SHP77 treated with DMSO at 0.1 percent for 48 hours (cell line): ENCODE results near the gene GUCA2B.

ENCODE experiments used
- DNase-seq: peaks from one replicate; lab custom pipeline; 2025; lab: John Stamatoyannopoulos, UW

GUCA2B gene

GRCh38 chr1:42184616-42185015 is 31.4 kb downstream of the GUCA2B start:
- no peak for DNase-seq

- no peak for DNase-seq
Observed at GRCh38 chr1:42186152-42186551, 32.9 kb downstream of the GUCA2B start.

- no peak for DNase-seq
Observed at GRCh38 chr1:42189931-42190853, 37.0 kb downstream of the GUCA2B start.

GRCh38 chr1:42191319-42191718 is 38.1 kb downstream of the GUCA2B start:
- no peak for DNase-seq

GRCh38 chr1:42192106-42192505 is 38.9 kb downstream of the GUCA2B start:
- no peak for DNase-seq

- no peak for DNase-seq
Observed at GRCh38 chr1:42195841-42196240, 42.6 kb downstream of the GUCA2B start.

GRCh38 chr1:42198251-42198650 is 45.0 kb downstream of the GUCA2B start:
- no peak for DNase-seq

GRCh38 chr1:42201986-42202385 is 48.8 kb downstream of the GUCA2B start:
- DNase-seq: no peak
